Activated T-helper 1 cell treated with anti-CD3 and anti-CD28 coated beads, Interleukin-12 subunit alpha, Interleukin-12 subunit beta, Interleukin-2, Interleukin-4 antibody, amounts not matched to agents 30 ng/mL and 10 ng/mL and 1 ng/mL, durations not matched to agents 14 hours and 24 hours and 36 hours (primary cell): ENCODE measurements around the gene FBXL14. TPM values are rescaled to one million over a fixed set of nuclear protein-coding genes. Genes with fewer than 3 reads are reported as not detected.
A peak's percentile ranks its signal among the peaks of the same experiment; 100 is the strongest.

Experiments
- DNase-seq: peaks from one replicate; pipeline ENCODE4 v3.0.0; 2021; ENCODE audit warnings: low spot score
- H3K27ac Mint-ChIP-seq: one replicate; pipeline ENCODE4 v1.8.0; 2021; ENCODE audit warnings: mild to moderate bottlenecking, mixed read lengths
- H3K27me3 Mint-ChIP-seq: one replicate; pipeline ENCODE4 v1.8.0; 2022; ENCODE audit warnings: mild to moderate bottlenecking, moderate library complexity, mixed read lengths; ENCODE audit not compliant: insufficient read depth
- H3K36me3 Mint-ChIP-seq: one replicate; pipeline ENCODE4 v1.8.0; 2021; ENCODE audit warnings: low read depth, mixed read lengths
- H3K4me1 Mint-ChIP-seq: one replicate; pipeline ENCODE4 v1.8.0; 2021; ENCODE audit warnings: low read depth, mixed read lengths
- H3K4me3 Mint-ChIP-seq: one replicate; pipeline ENCODE4 v1.8.0; 2021; ENCODE audit warnings: mild to moderate bottlenecking, moderate library complexity, mixed read lengths
- H3K9me3 Mint-ChIP-seq: one replicate; pipeline ENCODE4 v1.8.0; 2021; ENCODE audit warnings: mixed read lengths
- intact Hi-C: fragments of 100-400 bp; cut with micrococcal nuclease; formaldehyde crosslinking; loops from one replicate; pipeline ENCODE4 v1.15.1; 2024
- total RNA-seq: library from RNA; stranded (reverse); gene quantifications from 2 replicates; pipeline ENCODE4 v1.2.3, GENCODE V29; 2022

The FBXL14 gene
- total RNA-seq, 1 donor from 2014 or later = 19.4 TPM

DNA sequence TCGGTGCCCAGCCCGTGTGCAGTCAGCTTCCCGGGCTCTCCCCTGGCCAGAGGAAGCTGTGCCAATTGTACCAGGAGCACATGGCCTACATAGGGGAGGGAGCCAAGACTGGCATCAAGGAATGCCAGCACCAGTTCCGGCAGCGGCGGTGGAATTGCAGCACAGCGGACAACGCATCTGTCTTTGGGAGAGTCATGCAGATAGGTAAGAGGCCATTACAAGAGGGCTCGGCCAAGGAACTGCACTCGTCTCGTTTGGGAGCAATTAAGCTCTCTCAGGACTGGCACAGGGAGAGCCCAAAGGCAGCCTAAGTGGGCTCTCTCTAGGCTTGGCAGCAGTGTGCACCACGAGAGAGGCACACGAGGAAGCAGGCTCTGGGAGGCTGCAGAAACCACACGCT lies 38.3 kb upstream of the FBXL14 start:
- DNase-seq = no peak
- H3K27ac Mint-ChIP-seq = no peak overlapping the region
- no peaks in the 10 kb centered on the region for H3K9me3 Mint-ChIP-seq

DNA sequence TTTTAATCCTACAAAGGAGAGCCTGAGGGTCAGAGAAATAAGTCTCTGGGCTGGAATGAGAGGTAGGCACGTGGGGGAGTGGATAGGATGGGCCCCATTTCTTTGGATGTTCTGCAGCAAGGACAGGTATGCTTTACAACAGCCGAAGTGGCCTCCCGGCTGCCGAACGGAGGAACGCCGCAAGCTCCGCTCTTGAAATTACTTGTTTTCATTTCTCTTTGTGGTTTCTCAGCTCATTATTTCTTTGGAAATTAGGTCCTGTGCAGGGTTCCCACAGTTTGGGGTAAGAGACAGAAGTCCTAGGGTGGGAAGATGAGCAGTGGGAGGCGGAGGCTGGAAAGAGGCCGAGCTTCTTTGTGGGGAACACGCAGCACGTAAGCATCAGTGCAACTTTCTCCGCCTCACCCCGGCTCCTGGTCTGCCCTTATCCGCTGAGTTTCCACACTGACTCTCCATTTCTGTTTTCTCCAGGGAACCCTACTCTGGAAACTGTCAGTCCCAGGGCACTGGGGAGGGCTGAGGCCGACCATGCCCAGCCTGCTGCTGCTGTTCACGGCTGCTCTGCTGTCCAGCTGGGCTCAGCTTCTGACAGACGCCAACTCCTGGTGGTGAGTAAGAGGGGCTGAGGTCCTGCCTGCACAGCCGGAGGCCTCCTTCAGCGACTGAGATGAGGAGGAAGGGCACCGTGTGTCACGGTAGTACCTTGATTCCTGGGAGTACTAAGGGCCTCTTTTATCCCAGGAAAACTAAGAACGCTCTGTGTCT lies 36.6 kb upstream of the FBXL14 start:
- no peak for DNase-seq
- Mint-ChIP-seq H3K9me3 (no peaks in the 10 kb centered on the region), H3K27me3 (peaks cover 60% of the 10 kb centered on the region), H3K36me3 (peaks cover 2% of the 10 kb centered on the region), H3K27ac (no peak overlapping the region), H3K4me3 (no peak overlapping the region), H3K4me1 (peaks cover 13% of the 10 kb centered on the region)
- intact Hi-C loops = no loop called here

More for the DNA sequence above, 38.3 kb upstream of the FBXL14 start:
- Mint-ChIP-seq H3K4me1 (peaks cover 13% of the 10 kb centered on the region), H3K36me3 (peaks cover 2% of the 10 kb centered on the region), H3K4me3 (no peak overlapping the region), H3K27me3 (peaks cover 57% of the 10 kb centered on the region)
- intact Hi-C loops = no loop called here

DNA sequence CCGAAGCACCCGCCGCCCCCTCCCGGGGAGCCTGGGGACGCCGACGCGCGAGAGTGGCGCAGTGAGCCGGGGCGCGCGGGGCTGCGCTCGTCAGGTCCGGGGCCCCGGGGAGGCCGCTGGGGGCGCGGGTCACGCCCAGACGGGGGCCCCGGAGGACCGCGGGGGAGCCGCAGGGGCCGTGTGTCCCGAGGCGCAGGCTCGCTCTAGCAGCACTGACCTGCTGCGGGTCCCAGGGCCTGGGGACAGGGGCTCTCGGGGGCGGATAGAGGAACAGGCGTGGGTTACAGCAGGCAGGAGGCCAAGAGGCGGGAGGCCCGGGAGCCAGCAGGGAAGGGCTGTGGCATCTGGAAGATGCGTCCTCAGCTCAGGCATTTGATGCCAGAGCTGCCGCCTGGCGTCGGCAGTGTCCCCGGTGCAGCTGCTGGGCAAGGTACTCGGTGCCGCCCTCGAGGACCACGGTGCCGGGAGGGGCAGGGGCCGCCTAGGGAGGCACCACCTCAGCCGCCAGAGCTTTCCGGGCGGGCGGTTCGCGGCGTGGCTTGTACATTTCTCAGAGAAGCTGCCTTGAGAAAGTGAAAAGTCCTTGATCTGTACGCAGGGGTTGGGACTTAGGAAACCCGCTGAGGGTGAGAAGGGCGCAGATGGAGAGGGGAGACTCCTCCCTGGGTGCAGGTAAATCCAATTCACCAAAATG lies 35.9 kb upstream of the FBXL14 start:
- Mint-ChIP-seq H3K4me3 (no peak overlapping the region), H3K27ac (no peak overlapping the region), H3K36me3 (peaks cover 2% of the 10 kb centered on the region), H3K9me3 (no peaks in the 10 kb centered on the region), H3K4me1 (peaks cover 13% of the 10 kb centered on the region), H3K27me3 (peaks cover 63% of the 10 kb centered on the region)
- intact Hi-C loops = no loop called here
- no peak for DNase-seq

DNA sequence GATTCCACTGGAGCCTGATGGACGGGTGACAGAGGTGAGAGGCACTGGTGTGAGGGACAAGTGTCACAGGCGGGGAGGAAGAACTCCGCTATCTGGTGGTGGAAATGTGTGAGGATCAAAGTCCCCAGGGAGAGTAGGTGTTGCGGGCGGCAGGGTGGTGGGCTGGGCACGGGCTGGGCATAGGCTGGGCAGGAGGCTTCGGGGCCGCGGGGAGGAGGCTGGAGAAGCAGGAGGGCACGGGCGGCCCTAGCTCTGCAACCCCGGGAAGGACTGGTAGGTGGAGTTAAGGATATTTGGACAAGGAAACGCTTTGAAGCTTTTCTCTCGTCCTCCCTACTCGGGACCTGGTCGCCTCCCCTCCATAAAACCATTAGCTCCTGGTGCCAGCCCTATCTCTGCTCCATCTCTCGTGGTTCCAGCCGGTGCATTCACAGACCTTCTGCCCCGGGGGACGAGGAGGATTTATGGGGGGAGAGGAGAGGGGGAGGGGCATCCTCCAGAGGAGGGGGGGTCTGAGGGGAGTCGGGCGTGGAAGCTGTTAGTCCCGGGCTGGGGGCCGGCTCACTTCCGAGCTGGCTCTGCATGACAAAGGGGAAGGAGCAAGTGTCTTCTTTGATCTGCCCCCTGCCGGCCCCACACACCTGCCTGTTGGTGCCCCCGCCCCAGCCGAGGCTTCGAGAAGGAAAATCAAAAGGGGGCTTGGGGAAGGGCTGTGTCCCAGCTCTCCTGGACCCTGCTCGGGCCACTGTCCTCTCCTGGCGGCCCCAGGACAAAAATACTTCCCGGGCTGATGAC lies 35.2 kb upstream of the FBXL14 start:
- peaks cover 2% of the 10 kb centered on the region for H3K36me3 Mint-ChIP-seq
- H3K9me3 Mint-ChIP-seq = no peaks in the 10 kb centered on the region
- H3K4me3 Mint-ChIP-seq = peak overlapping the region; percentile 34
- intact Hi-C loops = no loop called here
- no peak for DNase-seq
- H3K27me3 Mint-ChIP-seq = peaks cover 61% of the 10 kb centered on the region
- H3K4me1 Mint-ChIP-seq = peaks cover 13% of the 10 kb centered on the region
- H3K27ac Mint-ChIP-seq = no peak overlapping the region

DNA sequence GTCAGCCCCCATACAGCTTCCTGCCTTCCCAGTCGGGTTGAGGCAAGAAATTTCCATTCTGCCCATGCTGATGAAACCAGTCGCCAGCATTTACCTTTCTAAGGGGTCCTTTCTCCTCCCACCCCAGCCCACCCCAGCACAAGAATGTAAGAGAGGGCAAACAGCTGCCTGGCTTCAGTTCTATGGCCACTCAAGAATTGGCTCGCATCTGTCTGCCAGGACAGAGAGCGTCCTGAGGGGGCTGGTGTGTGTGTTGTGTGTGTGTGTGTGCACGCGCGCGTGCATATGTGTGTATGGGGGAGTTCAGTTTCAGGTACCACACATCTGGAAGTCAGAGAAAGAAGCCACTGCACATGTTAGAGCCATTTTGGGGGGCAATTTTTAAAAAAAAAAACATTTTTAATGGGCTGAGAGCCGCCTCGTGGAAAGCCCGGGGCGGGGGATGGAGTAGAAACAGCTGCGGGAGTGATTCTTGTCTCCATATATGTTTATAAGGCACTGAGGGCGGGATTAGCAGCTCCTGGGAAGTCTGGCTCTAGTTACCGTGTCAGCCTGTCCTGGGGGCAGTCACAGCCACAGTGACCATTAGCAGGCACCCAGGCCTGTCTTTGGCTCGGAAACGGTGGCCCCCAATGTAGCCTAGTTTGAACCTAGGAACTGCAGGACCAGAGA lies 34.4 kb upstream of the FBXL14 start, which contains the start of gene WNT5B:
Gene WNT5B, plus strand, starts transcription at position 566 of the 672 bp plus-strand sequence. CDS start 2,124 bp downstream, outside the sequence.
- Mint-ChIP-seq H3K27me3 (peaks cover 56% of the 10 kb centered on the region), H3K9me3 (no peaks in the 10 kb centered on the region), H3K36me3 (peaks cover 2% of the 10 kb centered on the region), H3K27ac (no peak within 1 kb of the TSS), H3K4me3 (peak within 1 kb of the TSS; percentile 34), H3K4me1 (peaks cover 13% of the 10 kb centered on the region)
- intact Hi-C loops = no loop called here
- DNase-seq = no peak

DNA sequence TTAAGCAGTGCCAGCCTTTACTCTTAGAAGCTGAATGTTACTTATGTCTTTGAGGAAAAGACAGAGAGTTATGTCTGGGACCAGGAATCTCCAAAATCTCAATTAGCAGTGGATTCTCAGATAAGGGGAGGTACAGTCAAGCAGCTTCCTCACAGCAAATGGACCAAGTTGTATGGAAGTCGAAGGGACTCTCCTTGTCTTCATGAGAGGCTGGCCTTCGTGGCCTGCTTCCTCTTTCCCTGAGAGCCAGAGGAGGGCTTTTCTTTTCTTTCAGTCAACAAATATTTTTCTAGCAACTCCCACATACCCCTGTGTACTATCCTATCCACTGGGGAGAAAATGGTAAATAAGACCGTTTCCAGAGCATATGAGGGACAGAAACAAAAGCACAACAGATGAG lies 28.0 kb upstream of the FBXL14 start:
- Mint-ChIP-seq H3K36me3 (no peaks in the 10 kb centered on the region), H3K4me3 (no peak overlapping the region), H3K27ac (no peak overlapping the region), H3K27me3 (peaks cover 17% of the 10 kb centered on the region), H3K9me3 (no peaks in the 10 kb centered on the region), H3K4me1 (peaks cover 14% of the 10 kb centered on the region)
- intact Hi-C loops = no loop called here
- DNase-seq = no peak

DNA sequence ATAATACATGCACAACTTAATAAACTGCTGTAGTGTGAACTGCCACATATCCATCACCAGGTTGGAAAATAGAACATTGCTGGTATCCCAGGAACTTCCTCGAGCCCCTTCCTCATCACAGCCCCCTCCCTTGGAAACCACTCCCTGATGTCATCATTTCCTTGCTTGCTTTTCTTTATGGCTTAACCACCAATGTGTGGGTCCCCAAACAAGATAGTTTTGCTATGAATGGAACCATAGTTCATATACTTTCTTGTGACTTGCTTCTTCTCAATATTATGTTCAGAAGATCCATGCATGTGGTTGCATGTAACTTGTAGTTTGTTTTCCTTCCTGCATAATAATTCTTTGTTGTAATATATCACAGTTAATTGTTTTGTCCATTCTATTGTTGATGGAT lies 25.7 kb upstream of the FBXL14 start:
- H3K27me3 Mint-ChIP-seq = peaks cover 15% of the 10 kb centered on the region
- H3K36me3 Mint-ChIP-seq = no peaks in the 10 kb centered on the region
- peak overlapping the region; percentile 19 for H3K27ac Mint-ChIP-seq
- intact Hi-C loops = no loop called here
- peak overlapping the region; percentile 5 for H3K4me3 Mint-ChIP-seq
- H3K9me3 Mint-ChIP-seq = no peaks in the 10 kb centered on the region
- H3K4me1 Mint-ChIP-seq = peaks cover 29% of the 10 kb centered on the region
- DNase-seq = no peak

DNA sequence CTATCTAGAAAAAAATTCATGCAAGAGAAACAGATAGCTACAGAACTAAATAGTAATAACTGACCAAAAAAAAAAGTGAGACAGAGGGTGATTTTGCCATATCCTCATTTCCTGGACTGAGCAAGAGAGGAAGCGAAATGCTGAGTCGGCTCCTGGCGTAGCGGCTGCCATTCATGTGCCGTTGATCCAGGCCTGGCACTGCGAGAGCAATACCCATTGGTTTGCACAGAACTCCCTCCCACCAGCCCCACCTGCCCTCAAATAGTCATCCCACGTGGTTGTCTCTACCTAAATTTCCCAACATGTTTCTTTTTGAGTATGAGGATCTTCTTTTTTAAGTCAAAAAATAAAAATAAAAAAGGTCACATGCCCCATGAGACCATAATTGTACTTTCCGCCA lies 25.2 kb upstream of the FBXL14 start:
- intact Hi-C loops = no loop called here
- peaks cover 13% of the 10 kb centered on the region for H3K27me3 Mint-ChIP-seq
- no peaks in the 10 kb centered on the region for H3K9me3 Mint-ChIP-seq
- no peak overlapping the region for H3K27ac Mint-ChIP-seq
- no peaks in the 10 kb centered on the region for H3K36me3 Mint-ChIP-seq
- H3K4me3 Mint-ChIP-seq = no peak overlapping the region
- DNase-seq = no peak
- H3K4me1 Mint-ChIP-seq = peaks cover 29% of the 10 kb centered on the region

DNA sequence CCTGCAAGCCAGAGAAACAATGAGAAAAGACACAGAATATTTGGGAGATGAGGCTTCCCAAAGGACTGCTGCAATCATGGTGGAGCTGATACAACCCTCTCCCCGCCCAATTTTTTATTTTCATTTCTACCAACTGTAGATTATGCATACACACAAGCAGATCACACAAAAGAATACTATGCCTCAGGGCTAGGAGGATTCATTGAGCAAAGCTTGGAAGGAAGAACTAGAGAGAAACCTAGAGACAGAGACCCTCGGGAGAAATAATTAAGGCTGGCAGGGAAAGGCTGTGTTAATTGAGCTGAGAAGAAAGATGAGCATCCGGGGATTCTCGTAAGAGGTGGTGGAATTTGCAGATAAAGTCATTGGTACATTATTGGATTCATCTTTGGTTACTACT lies 24.8 kb upstream of the FBXL14 start:
- DNase-seq = no peak
- Mint-ChIP-seq H3K27ac (no peak overlapping the region), H3K36me3 (no peaks in the 10 kb centered on the region), H3K4me1 (peaks cover 29% of the 10 kb centered on the region), H3K4me3 (no peak overlapping the region), H3K9me3 (no peaks in the 10 kb centered on the region), H3K27me3 (peaks cover 13% of the 10 kb centered on the region)
- intact Hi-C loops = no loop called here

DNA sequence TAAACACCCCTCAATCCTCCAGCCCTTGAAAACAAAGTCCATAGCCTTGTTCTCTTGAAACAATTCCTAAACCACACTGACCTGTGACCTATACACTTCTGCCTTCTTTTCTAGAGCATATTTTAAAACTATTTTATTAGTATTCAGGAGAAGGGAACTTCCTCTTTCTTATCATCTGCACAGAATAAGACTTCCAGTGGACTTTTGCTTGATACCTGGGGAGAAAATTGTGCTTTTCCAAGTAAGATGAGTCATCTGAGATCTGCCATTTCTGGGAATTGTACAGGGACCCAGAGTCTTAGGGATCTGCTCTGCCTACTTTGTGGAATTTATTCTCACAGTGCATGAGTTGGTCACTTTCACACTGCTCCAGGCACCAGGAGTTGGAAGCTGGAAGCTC lies 24.1 kb upstream of the FBXL14 start:
- H3K27ac Mint-ChIP-seq = no peak overlapping the region
- peaks cover 13% of the 10 kb centered on the region for H3K27me3 Mint-ChIP-seq
- H3K4me3 Mint-ChIP-seq = no peak overlapping the region
- H3K4me1 Mint-ChIP-seq = peaks cover 29% of the 10 kb centered on the region
- intact Hi-C loops = no loop called here
- no peaks in the 10 kb centered on the region for H3K36me3 Mint-ChIP-seq
- no peaks in the 10 kb centered on the region for H3K9me3 Mint-ChIP-seq
- DNase-seq = no peak

DNA sequence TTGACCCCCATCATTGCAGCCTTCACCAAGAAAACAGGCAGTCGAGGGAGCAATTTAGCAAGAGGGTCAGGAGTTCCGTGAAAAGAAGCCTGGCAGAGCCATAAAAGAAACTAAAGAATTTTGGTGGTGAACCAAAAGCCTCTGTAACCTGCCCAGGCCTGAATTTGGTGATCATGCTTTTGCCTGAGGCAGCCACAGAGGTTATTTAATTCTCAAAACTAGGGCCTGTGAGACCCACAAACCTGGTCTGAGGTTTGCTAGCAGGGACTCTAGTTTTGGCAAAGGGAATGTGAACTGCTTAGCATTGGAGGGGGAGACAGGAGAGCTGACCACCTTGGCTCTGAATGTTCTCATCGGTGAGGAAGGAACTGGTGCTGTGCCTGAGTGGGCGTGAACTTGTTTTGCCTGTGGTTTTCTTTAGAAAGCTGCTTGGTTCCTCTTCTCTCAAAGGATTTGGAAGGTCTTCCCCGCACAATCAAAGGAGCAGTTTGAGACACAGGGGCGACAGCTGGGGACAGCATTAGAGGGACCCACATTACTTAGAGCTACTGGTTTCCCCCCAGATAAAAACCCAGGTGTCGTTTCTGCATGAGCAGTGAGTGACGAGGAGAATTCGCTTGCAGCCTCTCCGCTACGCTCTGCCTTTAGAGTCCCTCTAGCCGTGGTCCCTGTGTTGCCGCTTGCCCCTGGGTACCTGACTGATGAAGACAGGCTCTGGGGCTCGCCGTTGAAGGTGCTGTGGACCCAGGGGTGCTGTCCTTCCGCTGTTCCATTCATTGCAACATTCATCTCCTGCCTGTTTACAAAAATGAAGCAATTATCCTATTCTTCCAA lies 22.1 kb upstream of the FBXL14 start:
- no peak overlapping the region for H3K4me3 Mint-ChIP-seq

DNA sequence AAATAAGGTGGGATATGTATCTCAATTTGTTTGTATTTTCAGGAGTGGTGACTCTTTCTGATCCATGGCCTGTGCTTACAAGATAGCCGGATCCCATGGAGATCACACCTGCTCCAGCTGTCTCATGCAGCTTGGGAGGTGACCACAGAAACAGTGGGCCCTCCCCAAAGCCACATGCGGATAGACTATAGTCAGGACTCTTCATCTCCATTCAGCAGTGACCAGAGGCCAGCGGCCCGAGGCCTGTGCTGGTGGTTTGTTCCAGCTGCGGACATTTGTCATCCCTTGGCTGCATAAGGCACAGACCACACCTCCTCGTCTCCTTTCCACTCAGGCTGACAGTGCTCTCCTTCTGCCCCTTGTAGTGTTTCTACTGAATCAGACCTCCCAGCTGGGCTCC lies 20.0 kb upstream of the FBXL14 start:
- no peak overlapping the region for H3K4me3 Mint-ChIP-seq
- peaks cover 12% of the 10 kb centered on the region for H3K27me3 Mint-ChIP-seq
- peaks cover 21% of the 10 kb centered on the region for H3K4me1 Mint-ChIP-seq
- H3K36me3 Mint-ChIP-seq = no peaks in the 10 kb centered on the region
- no peak for DNase-seq
- H3K27ac Mint-ChIP-seq = no peak overlapping the region
- no peaks in the 10 kb centered on the region for H3K9me3 Mint-ChIP-seq
- intact Hi-C loops = no loop called here

More for the DNA sequence above, 22.1 kb upstream of the FBXL14 start:
- Mint-ChIP-seq H3K9me3 (no peaks in the 10 kb centered on the region), H3K27ac (no peak overlapping the region), H3K27me3 (peaks cover 14% of the 10 kb centered on the region), H3K4me1 (peaks cover 29% of the 10 kb centered on the region), H3K36me3 (no peaks in the 10 kb centered on the region)
- no peak for DNase-seq
- intact Hi-C loops = no loop called here
